Smooth muscle cell of the brain vasculature (primary cell): ENCODE data around the gene TET3.

Experiments used
- DNase-seq: peaks from one replicate; pipeline ENCODE4 v3.0.0-alpha.2; 2012; ENCODE audit warnings: low read depth, low spot score

TET3 gene

GRCh38 chr2:73987109-73987947 is 2.6 kb downstream of the TET3 start:
- no peak for DNase-seq

GRCh38 chr2:73987948-73988700 is 3.4 kb downstream of the TET3 start:
- DNase-seq = no peak

DNA sequence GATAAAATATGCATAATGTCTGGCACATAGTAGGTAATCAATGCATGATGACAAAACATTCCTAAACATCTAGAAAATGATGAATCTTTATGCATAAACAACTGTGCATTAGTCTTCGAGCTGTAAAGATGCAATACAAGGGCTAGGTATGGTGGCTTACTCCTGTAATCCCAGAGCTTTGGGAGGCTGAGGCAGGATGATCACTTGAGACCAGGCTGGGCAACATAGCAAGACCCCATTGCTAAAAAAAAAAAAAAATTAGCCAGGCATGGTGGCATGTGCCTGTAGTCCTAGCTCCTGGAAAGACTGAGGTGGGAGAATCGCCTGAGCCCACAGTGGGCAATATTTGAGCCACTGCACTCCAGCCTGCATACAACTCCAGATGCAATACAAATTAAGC is 5.3 kb downstream of the TET3 start:
- no peak for DNase-seq

GRCh38 chr2:73990531-73990930 is 5.8 kb downstream of the TET3 start:
- no peak for DNase-seq

GRCh38 chr2:73992036-73992435 is 7.3 kb downstream of the TET3 start:
- no peak for DNase-seq

DNA sequence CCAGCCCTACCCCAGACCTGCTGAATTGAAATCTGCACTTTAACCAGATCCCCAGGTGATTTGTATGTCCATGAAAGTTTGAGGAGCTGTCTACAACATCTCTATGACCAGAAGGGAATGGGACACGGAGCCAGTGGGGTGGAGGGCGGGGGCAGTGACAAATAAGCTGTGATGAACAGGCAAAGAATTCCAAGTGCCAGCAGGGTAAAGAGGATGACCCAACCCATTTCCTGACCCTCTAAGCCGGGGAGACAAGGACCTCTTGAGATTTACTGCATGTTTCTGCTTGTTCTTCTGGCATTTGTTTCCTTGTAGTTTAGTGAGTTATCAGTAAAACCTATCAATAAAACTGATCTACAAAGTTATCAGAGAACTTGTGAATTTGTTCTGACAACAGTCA is 8.7 kb downstream of the TET3 start:
- DNase-seq = no peak

DNA sequence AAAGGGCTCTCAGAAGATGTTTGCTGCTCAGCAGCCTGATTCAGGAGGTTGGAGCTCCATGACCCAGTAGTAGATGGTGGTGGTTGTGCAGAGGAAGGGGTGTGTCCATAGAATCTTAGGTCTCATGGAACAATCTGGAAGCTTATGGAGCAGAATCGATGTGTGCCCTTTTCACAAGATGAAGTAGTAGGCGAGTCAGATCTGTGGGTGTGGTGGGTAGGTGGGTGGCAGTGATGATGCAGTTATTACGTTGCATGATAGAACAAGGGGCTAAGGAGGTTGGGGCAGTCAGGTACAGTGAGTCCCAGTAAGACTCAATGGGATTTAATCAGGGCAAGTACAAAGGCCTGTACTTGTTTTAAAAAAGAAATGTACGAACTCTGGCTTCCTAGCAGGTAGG is 9.1 kb downstream of the TET3 start:
- DNase-seq = no peak

DNA sequence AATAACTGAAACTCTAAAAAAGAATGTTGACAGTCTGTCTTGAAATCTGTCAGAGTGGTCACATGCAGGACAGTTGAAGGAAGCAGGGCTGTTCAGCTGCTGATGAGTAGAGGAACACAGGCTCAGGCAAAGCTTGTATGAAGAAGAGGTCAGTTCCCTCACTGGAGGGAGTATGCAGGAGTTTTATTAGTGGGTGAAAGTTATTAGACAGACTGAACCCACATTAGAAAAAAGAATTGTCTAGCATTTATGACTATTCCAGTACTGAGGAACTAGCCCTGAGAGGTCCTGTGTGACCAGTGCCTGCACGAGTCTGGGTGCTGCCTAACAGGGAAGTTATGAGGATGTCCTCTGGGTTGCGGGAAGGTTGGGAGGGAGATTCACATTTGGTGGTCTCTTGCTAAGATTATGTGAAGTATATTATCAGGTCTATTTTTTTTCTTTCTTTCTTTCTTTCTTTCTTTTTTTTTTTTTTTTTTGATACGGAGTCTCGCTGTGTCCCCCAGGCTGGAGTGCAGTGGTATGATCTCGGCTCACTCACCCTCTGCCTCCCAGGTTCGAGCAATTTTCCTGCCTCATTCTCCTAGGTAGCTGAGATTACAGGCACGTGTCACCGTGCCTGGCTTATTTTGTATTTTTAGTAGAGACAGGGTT is 9.6 kb downstream of the TET3 start:
- no peak for DNase-seq

GRCh38 chr2:73995810-73996209 is 11.1 kb downstream of the TET3 start:
- DNase-seq = no peak

- DNase-seq = no peak
Measured at GRCh38 chr2:73997813-73998212, 13.1 kb downstream of the TET3 start.

DNA sequence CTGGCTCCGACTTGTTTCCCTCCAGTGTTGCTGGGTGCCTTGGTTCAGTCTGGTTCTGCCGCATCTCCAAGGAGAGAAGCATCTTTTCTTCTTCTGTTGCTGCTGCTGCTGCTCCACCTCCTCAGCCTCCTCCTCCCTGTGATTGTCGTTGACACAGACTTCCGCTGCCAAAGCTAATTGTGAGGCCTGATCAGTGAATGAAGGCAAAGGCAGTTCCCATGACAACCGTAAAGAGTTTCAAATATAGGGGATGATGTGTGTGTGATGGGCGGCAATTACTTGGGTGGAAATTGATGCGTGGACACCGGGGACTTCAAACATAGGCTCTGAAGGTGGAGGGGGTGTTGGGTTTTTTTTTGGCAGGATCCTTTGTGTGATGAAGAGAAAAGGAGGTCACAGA is 13.7 kb downstream of the TET3 start:
- no peak for DNase-seq

DNA sequence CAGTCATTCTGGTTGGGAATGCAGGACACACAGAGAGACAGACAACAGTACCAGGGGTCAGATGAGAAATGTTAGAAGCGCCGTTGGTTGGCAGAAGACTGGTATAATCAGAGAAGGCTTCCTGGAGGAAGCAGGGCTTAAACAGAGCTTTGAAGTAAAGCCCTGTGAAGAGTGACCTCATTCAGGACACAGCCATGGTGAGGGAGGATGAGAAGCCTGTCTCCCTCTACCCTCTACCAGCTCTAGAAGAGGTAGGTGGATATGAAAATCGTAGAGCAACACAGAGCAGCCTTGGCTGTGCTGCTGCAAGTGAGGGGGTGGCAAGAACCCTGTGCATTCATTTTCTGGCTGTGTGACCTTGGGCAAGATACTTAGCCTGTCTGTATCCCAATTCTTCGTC is 14.2 kb downstream of the TET3 start:
- no peak for DNase-seq

DNA sequence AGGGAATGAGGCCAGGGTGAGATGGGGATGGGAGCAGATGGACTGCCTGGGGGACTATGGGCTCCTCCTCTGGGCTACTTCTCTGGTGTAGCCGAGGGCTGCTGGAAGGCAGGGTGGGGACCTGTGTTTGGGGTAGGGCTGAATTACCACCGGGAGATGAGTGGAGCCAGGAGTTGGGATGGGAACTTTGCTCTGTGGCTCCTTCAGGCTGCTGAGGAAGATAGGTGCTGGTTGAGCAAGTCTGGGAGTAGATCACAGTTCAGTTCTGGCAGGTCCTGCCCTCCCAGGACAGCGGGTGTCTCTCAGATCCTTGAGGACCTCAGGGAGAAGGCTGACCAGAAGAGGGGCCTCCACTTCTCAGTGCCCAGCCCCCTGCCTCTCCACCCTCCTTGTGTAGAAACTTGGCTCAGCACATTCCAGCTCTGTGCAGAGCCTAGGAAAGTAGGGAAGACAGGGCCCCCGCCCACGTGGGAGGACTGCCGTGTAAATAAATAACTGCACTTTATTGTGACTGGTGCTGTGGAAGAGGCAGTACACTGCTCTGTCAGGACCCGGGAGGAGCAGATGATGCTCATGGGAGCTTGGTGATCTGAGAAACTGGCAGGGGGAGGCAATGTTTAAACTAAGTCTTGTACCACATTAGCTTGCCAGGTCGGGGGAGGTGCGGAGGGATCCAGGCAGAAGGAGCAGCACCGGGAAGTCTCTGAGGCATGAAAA is 15.3 kb downstream of the TET3 start:
- no peak for DNase-seq

DNA sequence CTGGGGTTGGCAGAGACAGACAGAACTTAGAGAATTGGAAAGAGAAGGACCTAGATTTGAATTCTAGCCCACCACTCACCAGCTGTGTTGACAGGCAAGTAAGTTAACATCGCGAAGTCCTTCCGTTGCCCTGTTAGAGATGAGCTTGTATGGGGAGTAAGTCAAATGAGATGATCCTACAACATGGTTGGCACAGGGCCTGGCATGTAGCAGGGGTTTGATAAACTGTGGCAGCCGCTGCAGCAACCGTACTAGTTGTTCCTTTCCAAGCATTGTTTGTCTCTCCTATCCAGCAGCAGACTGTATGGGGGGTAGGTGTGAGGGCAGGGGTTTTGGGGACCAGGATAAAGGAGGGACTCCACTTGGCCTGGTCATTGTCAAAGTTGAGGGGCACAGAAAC is 16.0 kb downstream of the TET3 start:
- DNase-seq = no peak

- DNase-seq = no peak
Measured at GRCh38 chr2:74001121-74001520, 16.4 kb downstream of the TET3 start.

DNA sequence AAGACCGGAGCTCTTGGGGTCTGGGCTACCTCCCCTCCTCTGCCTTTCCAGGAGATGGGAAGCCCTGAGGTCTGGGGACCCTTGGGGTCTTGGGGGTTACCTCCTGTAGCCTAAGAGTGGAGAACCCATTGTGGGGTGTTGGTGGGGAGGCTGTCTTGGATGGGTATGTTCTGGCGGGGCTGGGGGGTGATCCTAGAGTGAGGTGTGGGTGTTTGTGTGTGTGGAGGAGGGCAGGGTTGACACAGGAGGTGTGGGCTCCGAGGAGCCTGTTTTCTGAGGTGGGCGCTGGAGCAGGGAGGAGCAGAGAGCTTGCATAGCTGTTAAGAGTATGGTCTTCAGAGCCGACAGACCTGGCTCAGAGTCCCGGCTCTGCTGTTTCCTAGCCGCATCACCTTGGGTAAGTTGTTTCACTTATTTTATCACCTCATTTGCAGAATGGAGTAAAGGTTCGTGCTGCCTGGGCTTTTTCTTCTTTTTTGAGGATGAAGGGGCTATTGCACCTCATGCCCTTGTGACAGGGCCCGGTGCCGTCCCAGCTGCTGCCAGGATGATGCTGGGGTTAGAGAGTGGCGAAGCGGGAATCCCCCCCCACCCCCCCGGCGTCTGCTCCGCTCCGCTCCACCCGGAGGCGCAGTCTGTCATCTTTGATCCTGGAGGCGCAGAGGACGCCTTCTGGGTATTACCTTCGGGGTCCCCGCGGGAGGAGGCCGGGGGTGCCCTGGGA is 17.2 kb downstream of the TET3 start:
- no peak for DNase-seq

GRCh38 chr2:74002505-74003421 is 18.1 kb downstream of the TET3 start:
- DNase-seq = no peak

- DNase-seq = no peak
Measured at GRCh38 chr2:74003494-74004211, 18.9 kb downstream of the TET3 start.
